Activated naive CD4-positive, alpha-beta T cell treated with anti-CD3 and anti-CD28 coated beads for 36 hours (primary cell): Measurements from ENCODE around the gene GNAQ. TPM values are rescaled to one million over a fixed set of nuclear protein-coding genes. Genes with fewer than 3 reads are reported as not detected.

Experiments
- CTCF ChIA-PET: fragments of 350-600 bp; sonication (Branson Sonifier 250); formaldehyde crosslinking; loops from one replicate; lab custom pipeline; 2021; ENCODE audit warnings: antibody characterized with exemption; lab: Charles Lee
- DNase-seq: peaks from one replicate; pipeline ENCODE4 v3.0.0-alpha.2; 2020
- H3K27ac Mint-ChIP-seq: one replicate; pipeline ENCODE4 v1.8.0; 2021; ENCODE audit warnings: mild to moderate bottlenecking, mixed read lengths
- H3K27me3 Mint-ChIP-seq: one replicate; pipeline ENCODE4 v1.8.0; 2021; ENCODE audit warnings: low read depth, mixed read lengths
- H3K36me3 Mint-ChIP-seq: one replicate; pipeline ENCODE4 v1.8.0; 2021; ENCODE audit warnings: low read depth, mixed read lengths
- H3K4me1 Mint-ChIP-seq: one replicate; pipeline ENCODE4 v1.8.0; 2021; ENCODE audit warnings: low read depth, mixed read lengths
- H3K4me3 Mint-ChIP-seq: one replicate; pipeline ENCODE4 v1.8.0; 2021; ENCODE audit warnings: mild to moderate bottlenecking, moderate library complexity, mixed read lengths
- H3K9me3 Mint-ChIP-seq: one replicate; pipeline ENCODE4 v1.8.0; 2021; ENCODE audit warnings: mixed read lengths
- intact Hi-C: fragments of 100-400 bp; cut with micrococcal nuclease; formaldehyde crosslinking; loops from one replicate; pipeline ENCODE4 v1.15.1; 2023
- total RNA-seq, 2 experiments: library from RNA; stranded (reverse); gene quantifications; one replicate each; pipeline ENCODE4 v1.2.3, GENCODE V29; 2021

Gene GNAQ
- total RNA-seq, 2 experiments from 2014 or later = 22.4 to 22.7 TPM

DNA sequence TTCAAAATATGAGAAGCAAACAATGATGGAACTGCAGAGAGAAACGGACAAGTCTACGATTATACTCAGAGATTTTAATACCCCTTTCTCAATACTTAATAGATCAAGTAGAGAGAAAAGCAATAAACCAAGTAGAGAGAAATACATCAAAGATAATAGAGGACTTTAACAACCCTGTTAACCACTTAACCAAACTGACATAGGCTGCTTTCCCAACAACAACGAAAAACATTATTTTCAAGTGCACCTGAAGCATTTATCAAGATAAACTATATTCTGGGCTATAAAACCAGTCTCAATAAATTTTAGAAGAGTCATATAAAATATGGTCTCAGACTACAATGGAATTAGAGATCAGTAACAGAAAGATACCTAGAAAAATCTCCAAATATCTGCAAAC, 67.4 kb downstream of the GNAQ start:
- CTCF ChIA-PET = interaction anchor here (0.6 kb wide), 2 partner anchors 57 to 396 kb away, joined by 3 to 5 read pairs; no protein-coding TSS in a partner anchor
- H3K27me3 Mint-ChIP-seq = no peaks in the 10 kb centered on the region
- H3K4me1 Mint-ChIP-seq = peaks cover 47% of the 10 kb centered on the region
- DNase-seq = no peak
- intact Hi-C loops = loop anchor here (5.0 to 10.0 kb wide), 2 partner anchors 37 to 59 kb away; no protein-coding TSS in a partner anchor
- no peaks in the 10 kb centered on the region for H3K9me3 Mint-ChIP-seq
- H3K36me3 Mint-ChIP-seq = peaks cover 7% of the 10 kb centered on the region
- no peak overlapping the region for H3K4me3 Mint-ChIP-seq
- H3K27ac Mint-ChIP-seq = no peak overlapping the region

DNA sequence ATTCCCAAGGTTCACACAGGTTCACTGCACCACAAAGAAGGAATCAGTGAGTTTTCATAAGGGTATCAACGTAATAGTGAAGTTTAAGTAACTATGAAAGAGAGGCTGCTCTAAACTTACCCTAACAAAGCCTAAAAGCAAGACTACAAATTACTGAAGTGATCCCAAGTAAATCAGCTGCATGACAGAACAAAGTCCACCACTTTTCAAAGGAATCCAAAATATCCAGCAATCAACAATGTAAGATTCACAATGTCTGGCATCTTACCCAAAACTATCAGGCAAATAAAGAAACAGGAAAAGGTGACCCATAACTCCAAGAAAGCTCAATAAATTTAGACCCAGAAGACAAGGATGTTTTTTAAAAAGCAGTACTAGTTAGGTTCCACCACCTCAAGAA, 70.1 kb downstream of the GNAQ start:
- DNase-seq = no peak
- no peak overlapping the region for H3K4me3 Mint-ChIP-seq
- H3K27me3 Mint-ChIP-seq = no peaks in the 10 kb centered on the region
- H3K4me1 Mint-ChIP-seq = peaks cover 53% of the 10 kb centered on the region
- H3K36me3 Mint-ChIP-seq = peaks cover 1% of the 10 kb centered on the region
- no peak overlapping the region for H3K27ac Mint-ChIP-seq
- intact Hi-C loops = loop anchor here (5.0 to 10.0 kb wide), 2 partner anchors 34 to 57 kb away; no protein-coding TSS in a partner anchor
- no peaks in the 10 kb centered on the region for H3K9me3 Mint-ChIP-seq
- CTCF ChIA-PET = interaction anchor here (0.7 to 1.0 kb wide), 2 partner anchors 17 to 119 kb away, joined by 3 read pairs; no protein-coding TSS in a partner anchor

DNA sequence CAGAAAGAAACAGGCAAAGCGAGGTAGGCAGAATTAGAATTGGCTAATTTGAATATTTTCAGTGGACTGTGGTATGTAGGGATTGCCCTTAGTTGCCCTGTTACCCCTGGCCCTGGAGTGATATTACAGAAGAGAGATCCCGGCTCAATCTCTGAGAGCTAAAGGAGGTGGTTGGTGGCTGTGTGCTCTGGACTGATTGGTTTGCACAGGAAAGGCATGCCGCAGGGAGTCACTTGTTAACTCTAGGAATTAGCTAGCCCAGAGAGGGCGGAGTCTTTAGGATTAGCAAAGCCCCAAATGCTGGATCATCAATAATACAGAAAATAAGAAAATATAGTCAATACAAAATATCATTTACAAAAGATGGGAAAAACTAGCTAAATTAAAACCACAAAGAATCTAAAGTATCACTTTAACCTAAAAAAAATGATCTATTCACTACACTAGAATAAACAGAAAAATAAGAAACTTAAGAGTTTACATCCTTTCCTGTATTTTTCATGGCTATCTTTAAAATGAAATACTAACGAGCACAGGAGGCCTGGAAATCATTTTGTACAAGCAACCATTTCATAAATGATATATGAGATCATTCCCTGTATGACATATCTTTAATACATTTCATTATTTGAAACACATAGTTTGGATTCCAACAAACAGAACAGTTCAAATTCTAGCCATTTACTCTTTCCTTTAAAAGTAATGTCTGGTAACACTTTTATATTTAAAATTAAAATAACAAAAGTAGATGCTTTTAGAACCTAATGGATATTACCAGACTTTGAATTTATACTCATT, 71.1 kb downstream of the GNAQ start:
- Mint-ChIP-seq H3K27me3 (no peaks in the 10 kb centered on the region), H3K9me3 (no peaks in the 10 kb centered on the region), H3K27ac (no peak overlapping the region), H3K4me3 (no peak overlapping the region), H3K4me1 (peaks cover 50% of the 10 kb centered on the region), H3K36me3 (peaks cover 1% of the 10 kb centered on the region)
- DNase-seq = no peak
- intact Hi-C loops = loop anchor here (5.0 to 10.0 kb wide), 2 partner anchors 33 to 56 kb away; no protein-coding TSS in a partner anchor
- CTCF ChIA-PET = interaction anchor here (1.0 to 1.4 kb wide), 2 partner anchors 9 to 74 kb away, joined by 3 read pairs; no protein-coding TSS in a partner anchor

DNA sequence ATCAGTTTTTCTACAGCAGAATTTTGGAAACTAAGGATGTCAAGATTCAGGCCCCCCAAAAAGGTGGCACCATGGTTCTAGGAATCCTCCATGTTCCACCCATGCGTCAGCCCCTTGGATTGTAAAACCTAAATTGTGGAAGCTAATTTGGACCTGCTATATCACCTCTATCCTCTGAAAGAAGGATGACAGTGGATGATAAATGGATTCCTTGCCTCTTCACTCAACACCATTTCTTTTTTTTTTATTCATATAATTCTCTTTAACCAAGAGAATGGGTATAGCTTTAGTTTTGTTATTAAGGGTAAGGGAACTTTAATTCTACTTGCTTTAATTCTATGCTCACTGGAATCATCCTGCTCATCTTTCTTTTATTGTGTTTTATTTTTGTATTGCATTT, 71.8 kb downstream of the GNAQ start:
- Mint-ChIP-seq H3K4me3 (no peak overlapping the region), H3K27ac (no peak overlapping the region), H3K36me3 (no peaks in the 10 kb centered on the region), H3K4me1 (peaks cover 46% of the 10 kb centered on the region), H3K9me3 (no peaks in the 10 kb centered on the region), H3K27me3 (no peaks in the 10 kb centered on the region)
- no peak for DNase-seq
- CTCF ChIA-PET = interaction anchor here (1.4 kb wide), 1 partner anchor 8 kb away, joined by 3 read pairs; no protein-coding TSS in a partner anchor
- intact Hi-C loops = loop anchor here (5.0 to 10.0 kb wide), 2 partner anchors 33 to 55 kb away; no protein-coding TSS in a partner anchor

DNA sequence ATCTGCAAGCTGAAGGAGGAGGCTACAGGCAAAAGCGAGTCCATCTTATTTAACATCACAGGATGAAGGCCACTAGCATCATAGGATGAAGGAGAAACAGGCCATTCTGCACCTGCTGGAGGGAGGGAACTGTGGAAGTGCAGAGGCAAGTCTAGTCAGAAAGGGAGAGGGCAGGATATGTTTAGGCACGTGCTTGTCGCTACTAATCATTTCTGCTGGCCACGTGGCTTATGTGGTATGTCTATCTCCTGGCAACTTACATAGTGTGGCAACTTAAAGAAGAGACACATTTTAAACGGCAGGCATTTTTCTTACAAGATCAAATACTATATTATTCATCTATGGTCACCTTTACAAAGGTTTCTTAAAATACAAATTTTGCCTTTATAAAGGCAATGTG, 74.0 kb downstream of the GNAQ start:
- CTCF ChIA-PET = interaction anchor here (1.4 kb wide), 1 partner anchor 78 kb away, joined by 4 read pairs; no protein-coding TSS in a partner anchor
- H3K36me3 Mint-ChIP-seq = no peaks in the 10 kb centered on the region
- intact Hi-C loops = no loop called here
- no peak overlapping the region for H3K27ac Mint-ChIP-seq
- H3K4me3 Mint-ChIP-seq = no peak overlapping the region
- H3K27me3 Mint-ChIP-seq = no peaks in the 10 kb centered on the region
- peak; percentile 37 for DNase-seq
- H3K4me1 Mint-ChIP-seq = peaks cover 56% of the 10 kb centered on the region
- no peaks in the 10 kb centered on the region for H3K9me3 Mint-ChIP-seq

DNA sequence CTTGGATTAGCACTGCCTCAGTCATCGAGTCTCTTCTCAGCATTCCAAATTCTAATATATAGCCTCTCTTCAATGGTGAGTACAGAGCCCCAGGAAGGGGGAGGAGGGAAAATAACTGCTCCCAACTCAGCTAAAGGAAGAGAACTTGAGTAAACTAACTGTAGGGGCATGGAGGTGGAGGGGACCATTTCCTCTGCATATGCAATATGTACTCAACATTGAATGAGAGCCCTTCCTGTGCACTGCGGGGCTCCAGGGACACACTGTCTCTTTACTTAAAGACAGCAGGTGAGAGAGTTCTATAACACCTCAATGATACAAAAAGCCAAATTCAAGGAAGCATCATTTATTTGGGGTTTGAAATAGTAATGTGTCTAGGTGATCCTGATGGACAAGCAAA, 75.1 kb downstream of the GNAQ start:
- Mint-ChIP-seq H3K4me3 (no peak overlapping the region), H3K27me3 (no peaks in the 10 kb centered on the region), H3K9me3 (no peaks in the 10 kb centered on the region), H3K36me3 (no peaks in the 10 kb centered on the region), H3K4me1 (peaks cover 51% of the 10 kb centered on the region), H3K27ac (no peak overlapping the region)
- CTCF ChIA-PET = interaction anchor here (1.4 kb wide), 1 partner anchor 79 kb away, joined by 4 read pairs; no protein-coding TSS in a partner anchor
- DNase-seq = no peak
- intact Hi-C loops = no loop called here

DNA sequence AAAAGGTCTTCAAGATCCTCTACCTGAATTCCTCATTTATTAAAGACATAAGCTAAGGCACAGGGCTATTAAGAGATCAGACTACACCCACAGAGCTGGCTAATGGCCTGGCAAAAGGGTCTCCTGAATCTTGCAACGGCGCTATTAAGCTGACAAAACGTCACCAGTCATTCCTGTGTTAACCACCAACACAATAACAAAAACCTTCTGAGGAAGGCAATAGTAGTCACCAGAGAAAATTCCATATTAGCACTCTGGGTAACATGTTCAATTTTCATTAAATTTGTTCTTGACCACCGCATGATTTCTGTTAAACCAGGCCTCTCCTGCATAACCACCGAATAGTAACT, 77.0 kb downstream of the GNAQ start:
- no peak for DNase-seq
- Mint-ChIP-seq H3K4me1 (peaks cover 51% of the 10 kb centered on the region), H3K9me3 (no peaks in the 10 kb centered on the region), H3K36me3 (no peaks in the 10 kb centered on the region), H3K27ac (no peak overlapping the region), H3K4me3 (no peak overlapping the region), H3K27me3 (no peaks in the 10 kb centered on the region)
- CTCF ChIA-PET = interaction anchor here (1.2 to 1.5 kb wide), 2 partner anchors 10 to 23 kb away, joined by 3 to 7 read pairs; no protein-coding TSS in a partner anchor
- intact Hi-C loops = no loop called here

DNA sequence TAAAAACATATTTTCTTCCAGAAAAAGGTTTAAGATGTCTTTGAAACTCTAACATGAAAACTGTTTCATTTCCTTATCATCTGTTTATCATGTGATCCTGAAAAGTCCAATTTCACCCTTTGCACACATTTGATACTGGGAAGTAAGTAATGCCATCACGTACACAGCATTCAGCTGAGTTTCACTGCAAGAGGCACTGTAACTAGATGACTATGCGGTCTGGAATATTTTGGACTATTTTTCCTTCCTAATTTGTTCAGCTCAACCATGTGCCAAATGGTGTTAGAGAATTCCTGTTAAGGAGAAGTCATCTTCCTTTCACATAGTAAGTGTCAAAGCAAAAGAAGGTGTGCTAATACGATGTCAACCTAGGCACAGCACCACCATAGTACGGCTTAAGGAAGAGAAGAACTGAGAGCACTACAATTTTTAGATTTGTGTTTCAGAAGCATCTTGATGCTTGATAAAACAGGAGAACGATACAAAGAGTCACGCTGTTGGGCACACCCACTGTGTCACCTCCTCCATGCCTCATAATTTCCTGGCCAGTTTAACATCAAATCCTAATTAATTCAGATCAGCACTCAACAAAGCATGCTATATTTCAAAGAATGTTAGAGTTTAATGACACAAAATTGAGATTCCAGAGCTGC, 77.5 kb downstream of the GNAQ start:
- Mint-ChIP-seq H3K36me3 (no peaks in the 10 kb centered on the region), H3K27me3 (no peaks in the 10 kb centered on the region), H3K27ac (no peak overlapping the region), H3K4me3 (no peak overlapping the region), H3K4me1 (peaks cover 52% of the 10 kb centered on the region), H3K9me3 (no peaks in the 10 kb centered on the region)
- no peak for DNase-seq
- CTCF ChIA-PET = interaction anchor here (1.2 to 1.5 kb wide), 2 partner anchors 9 to 24 kb away, joined by 3 to 7 read pairs; no protein-coding TSS in a partner anchor
- intact Hi-C loops = no loop called here

DNA sequence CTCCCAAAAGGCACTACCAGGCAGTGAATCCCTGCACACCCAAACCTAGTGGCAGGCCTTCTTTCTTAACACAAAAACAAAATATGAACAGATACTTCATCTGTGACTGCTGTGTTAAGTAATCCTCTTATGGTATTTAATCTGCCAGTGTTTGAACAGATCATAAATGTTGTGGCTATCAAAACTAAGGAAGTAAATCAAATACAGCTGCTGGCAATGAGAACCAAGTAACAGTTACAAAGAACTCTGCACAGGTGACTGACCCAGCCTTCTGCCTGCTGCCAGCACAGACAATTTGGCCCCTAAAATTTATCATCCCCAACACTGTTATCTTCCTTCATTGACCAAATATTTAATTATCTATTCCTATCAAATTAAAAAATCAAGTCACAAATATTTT, 78.0 kb downstream of the GNAQ start:
- H3K4me1 Mint-ChIP-seq = peaks cover 50% of the 10 kb centered on the region
- H3K27me3 Mint-ChIP-seq = no peaks in the 10 kb centered on the region
- DNase-seq = no peak
- no peaks in the 10 kb centered on the region for H3K9me3 Mint-ChIP-seq
- CTCF ChIA-PET = no interaction called here
- intact Hi-C loops = no loop called here
- no peak overlapping the region for H3K27ac Mint-ChIP-seq
- no peak overlapping the region for H3K4me3 Mint-ChIP-seq
- no peaks in the 10 kb centered on the region for H3K36me3 Mint-ChIP-seq

DNA sequence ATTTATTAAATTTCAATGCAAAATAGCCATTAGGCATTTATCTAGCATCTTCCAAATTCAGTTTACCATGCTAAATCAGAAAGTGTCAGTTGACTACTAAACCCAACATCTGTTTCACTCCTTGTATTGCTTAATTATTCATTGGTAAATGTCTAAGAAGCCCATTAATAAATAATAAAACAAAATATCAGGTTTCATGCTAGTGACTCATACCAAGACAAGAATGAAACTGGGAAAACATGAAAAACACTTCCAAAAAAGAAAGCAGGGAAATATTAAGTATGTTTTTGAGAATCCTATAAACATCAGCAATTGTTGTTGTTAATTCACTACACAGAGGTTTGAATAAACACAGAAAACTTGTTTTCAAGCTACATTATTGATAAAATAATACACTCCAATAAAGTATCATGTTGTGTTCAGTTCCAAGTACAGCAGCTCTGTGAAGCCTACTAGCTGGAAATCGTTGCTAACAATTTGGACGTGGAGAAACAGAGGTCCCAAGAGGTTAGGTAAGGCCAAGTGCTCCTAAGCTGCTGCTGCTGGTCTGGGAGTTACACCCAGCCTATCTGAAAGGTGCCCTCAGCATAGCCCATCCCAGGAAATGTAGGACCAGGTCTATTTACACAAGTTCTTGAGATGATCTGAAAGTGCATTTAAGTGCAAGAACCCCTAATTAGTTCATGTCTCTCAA, 78.8 kb downstream of the GNAQ start:
- no peak overlapping the region for H3K27ac Mint-ChIP-seq
- no peak for DNase-seq
- H3K9me3 Mint-ChIP-seq = no peaks in the 10 kb centered on the region
- intact Hi-C loops = no loop called here
- CTCF ChIA-PET = interaction anchor here (1.9 kb wide), 1 partner anchor 82 kb away, joined by 7 read pairs; no protein-coding TSS in a partner anchor
- H3K27me3 Mint-ChIP-seq = no peaks in the 10 kb centered on the region
- peaks cover 46% of the 10 kb centered on the region for H3K4me1 Mint-ChIP-seq
- H3K36me3 Mint-ChIP-seq = no peaks in the 10 kb centered on the region
- no peak overlapping the region for H3K4me3 Mint-ChIP-seq

DNA sequence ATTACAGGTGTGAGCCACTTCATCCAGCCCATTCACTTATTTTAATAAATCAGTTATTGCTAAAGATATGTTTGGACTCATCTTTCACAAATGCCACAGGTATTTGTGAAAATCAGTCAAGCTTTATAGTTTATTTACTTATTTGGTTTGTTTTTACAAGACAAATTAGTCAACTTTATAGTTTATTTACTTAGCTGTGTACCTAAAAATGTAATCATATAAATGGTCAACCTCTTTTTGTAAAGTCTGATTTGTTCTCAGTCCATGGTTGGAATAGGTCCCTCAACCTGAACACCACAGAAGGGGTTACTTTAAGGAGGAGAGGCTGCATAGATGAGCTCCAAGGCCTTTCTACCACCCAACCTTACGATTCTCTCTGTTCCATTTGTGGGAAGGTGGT, 80.2 kb downstream of the GNAQ start:
- H3K27ac Mint-ChIP-seq = no peak overlapping the region
- no peak overlapping the region for H3K4me3 Mint-ChIP-seq
- no peaks in the 10 kb centered on the region for H3K27me3 Mint-ChIP-seq
- peaks cover 45% of the 10 kb centered on the region for H3K4me1 Mint-ChIP-seq
- no peak for DNase-seq
- H3K36me3 Mint-ChIP-seq = no peaks in the 10 kb centered on the region
- CTCF ChIA-PET = interaction anchor here (0.7 to 1.9 kb wide), 2 partner anchors 9 to 84 kb away, joined by 3 to 7 read pairs; no protein-coding TSS in a partner anchor
- no peaks in the 10 kb centered on the region for H3K9me3 Mint-ChIP-seq
- intact Hi-C loops = no loop called here
